Stimulated activated naive CD4-positive, alpha-beta T cell (primary cell): ENCODE results near the gene BMP6.
"Not testable (repeated sequence)": the region's sequence is repeated elsewhere in the genome, so short reads cannot be mapped to it uniquely, and the experiment has no call there.

Experiments used
- DNase-seq, 6 experiments: peaks; one replicate each; lab custom pipeline; 2025; lab: John Stamatoyannopoulos, UW

Gene BMP6

GRCh38 chr6:7887278-7887991 is 161.5 kb downstream of the BMP6 start:
- DNase-seq = no peak

GRCh38 chr6:7888587-7889357 is 162.9 kb downstream of the BMP6 start:
- no peak for DNase-seq

GRCh38 chr6:7891078-7891872 is 165.4 kb downstream of the BMP6 start:
- DNase-seq = no peak

GRCh38 chr6:7892367-7892766 is 166.5 kb downstream of the BMP6 start:
- DNase-seq = not testable (repeated sequence)

GRCh38 chr6:7893342-7893741 is 167.4 kb downstream of the BMP6 start:
- DNase-seq = no peak

- no peak for DNase-seq
Observed at GRCh38 chr6:7894262-7895124, 168.6 kb downstream of the BMP6 start.

- no peak for DNase-seq
Observed at GRCh38 chr6:7895125-7895423, 169.2 kb downstream of the BMP6 start.

GRCh38 chr6:7896465-7896987 is 170.6 kb downstream of the BMP6 start:
- no peak for DNase-seq

- no peak for DNase-seq
Observed at GRCh38 chr6:7897461-7898192, 171.7 kb downstream of the BMP6 start.

- DNase-seq = not testable (repeated sequence)
Observed at GRCh38 chr6:7898193-7898586, 172.3 kb downstream of the BMP6 start.

- DNase-seq = no peak
Observed at GRCh38 chr6:7899101-7899888, 173.4 kb downstream of the BMP6 start.

- DNase-seq = no peak
Observed at GRCh38 chr6:7899889-7900213, 174.0 kb downstream of the BMP6 start.

- DNase-seq = no peak
Observed at GRCh38 chr6:7900621-7901020, 174.7 kb downstream of the BMP6 start.

- DNase-seq = no peak
Observed at GRCh38 chr6:7901056-7901455, 175.2 kb downstream of the BMP6 start.

- DNase-seq = no peak
Observed at GRCh38 chr6:7901780-7902179, 175.9 kb downstream of the BMP6 start.

- DNase-seq = no peak
Observed at GRCh38 chr6:7902221-7902620, 176.3 kb downstream of the BMP6 start.

GRCh38 chr6:7902867-7903266 is 177.0 kb downstream of the BMP6 start:
- DNase-seq = no peak

GRCh38 chr6:7903673-7904072 is 177.8 kb downstream of the BMP6 start:
- no peak for DNase-seq

- no peak for DNase-seq
Observed at GRCh38 chr6:7904654-7905319, 178.9 kb downstream of the BMP6 start.

GRCh38 chr6:7905416-7905815 is 179.5 kb downstream of the BMP6 start:
- DNase-seq = no peak
